ENCODE results near the gene HOXD10.

Gene HOXD10

DNA sequence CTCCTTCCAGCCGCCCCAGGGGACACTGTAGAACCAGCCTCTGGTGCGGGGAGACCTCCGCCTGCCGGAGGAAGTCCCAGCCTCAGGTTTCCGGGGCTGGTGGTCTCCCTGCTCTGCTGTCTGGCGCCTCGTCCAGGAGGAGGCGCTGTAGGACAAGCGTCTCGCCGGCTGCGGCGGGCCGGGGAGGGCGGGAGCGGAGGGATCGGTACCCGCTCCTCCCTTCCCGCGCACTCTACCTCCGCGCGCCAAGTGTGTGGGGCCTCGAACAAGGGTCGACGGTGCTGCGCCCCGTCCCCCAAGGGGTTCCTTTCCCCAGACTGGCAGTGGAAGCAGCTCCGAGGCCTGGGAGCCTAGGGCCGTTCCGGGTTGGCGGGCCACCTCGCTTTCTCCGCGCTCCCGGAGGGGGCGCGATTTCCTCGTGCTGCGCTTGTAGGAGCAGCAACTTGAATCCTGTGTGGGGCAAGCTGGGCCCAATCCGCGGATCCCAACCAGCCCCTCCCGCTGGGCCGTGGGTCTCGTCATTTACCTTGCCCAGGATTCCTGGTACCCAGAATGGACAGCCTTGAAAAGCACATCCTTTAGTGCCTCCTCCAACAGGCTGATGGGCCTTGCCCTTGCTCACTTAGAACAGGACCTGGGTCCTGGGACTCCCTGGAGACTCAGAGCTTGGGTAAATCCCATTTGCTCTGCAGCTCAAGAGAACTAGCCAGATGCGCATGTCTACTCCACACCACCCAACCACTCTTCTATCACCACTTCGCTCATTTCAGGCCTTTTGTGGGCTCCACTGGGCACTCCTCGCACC is 24.1 kb downstream of the HOXD10 start:
- Histone ChIP-seq H3K27ac (peak overlapping the region in 17 of 21 experiments; percentile 13 to 98 (median 72)), H3K4me3 (peak overlapping the region; percentile 20 to 70 (median 40))

DNA sequence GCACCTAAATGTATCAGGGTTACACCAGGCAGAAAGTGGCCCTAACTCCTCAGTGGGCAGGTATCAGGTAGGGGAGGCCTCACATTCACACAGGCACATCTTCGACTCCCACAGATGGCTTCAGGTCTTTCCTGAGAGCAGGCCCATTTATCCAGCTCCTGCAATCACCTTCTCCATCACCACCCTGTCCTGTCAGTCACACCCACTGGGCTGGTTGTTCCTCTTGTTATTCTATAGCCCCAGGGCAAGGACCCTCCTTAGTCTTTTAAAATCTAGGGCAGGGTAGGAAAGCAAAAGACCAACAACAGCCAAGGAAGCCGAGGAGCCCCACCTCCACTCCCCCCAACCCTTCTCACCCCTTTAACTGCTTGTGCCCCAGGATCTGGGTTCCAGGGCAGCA is 25.7 kb downstream of the HOXD10 start:
- Histone ChIP-seq H3K4me3 (no peak overlapping the region), H3K27ac (no peak overlapping the region)

DNA sequence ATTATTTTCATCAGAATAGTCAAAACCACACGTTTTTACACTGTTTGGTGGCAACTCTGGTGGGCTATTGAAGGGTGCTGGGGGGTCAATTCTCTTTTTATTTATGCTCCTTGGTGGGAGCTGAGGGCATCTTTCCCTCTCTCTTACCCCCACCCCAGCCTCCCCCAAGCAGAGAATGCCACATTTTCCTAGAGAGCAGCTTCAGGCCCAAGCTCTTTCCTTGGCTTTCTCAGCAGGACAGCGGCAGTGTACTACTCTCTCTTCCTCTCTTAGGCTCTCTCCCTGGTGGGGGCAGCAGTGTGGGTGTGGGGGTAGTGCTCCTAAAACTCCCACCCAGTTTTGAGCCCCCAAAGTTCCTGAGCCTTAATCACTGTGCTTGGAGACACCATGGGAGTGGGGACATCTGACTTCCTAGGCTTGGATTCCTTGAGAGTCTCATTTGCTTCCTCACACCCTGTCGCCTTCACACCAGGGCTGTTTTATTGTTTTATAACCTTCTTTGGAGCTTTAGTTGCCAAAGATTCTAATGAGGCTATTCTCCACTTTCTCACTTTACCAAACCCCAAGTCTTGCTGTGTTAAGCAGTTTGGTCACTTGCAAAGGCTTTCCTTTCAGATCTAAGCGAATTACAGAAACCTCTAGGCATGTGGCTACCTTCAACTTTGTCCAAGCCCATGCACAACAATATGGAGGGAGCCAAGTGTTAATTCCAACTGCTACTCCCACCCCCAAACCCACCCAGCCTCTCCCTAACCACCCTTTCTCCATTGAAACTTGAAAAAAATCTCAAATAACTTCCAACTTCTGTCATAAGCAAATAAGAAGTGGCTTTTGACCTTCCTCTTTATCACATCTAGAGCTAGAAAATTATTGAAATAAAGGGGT is 28.7 kb downstream of the HOXD10 start:
- Histone ChIP-seq H3K4me3 (no peak overlapping the region), H3K27ac (no peak overlapping the region)

DNA sequence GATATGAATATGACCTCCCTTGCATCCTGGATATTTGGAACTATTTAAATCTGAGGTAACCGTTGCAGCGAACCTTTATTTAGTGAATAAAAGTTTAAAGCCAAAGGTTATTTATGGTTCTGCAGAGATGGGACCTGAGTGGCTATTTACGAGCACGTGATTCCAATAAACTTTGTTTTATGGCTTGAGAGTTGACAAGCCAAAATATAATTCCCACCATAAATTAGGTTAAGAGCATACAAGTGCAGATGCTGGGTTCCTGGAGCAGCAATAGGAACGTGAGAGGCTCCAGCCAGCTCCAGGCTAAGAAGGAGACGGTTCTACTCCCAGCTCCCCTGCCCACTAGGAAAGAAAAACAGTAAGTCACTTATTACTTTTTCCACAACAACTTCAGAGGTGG is 29.5 kb downstream of the HOXD10 start:
- Histone ChIP-seq H3K27ac (no peak overlapping the region), H3K4me3 (no peak overlapping the region)

DNA sequence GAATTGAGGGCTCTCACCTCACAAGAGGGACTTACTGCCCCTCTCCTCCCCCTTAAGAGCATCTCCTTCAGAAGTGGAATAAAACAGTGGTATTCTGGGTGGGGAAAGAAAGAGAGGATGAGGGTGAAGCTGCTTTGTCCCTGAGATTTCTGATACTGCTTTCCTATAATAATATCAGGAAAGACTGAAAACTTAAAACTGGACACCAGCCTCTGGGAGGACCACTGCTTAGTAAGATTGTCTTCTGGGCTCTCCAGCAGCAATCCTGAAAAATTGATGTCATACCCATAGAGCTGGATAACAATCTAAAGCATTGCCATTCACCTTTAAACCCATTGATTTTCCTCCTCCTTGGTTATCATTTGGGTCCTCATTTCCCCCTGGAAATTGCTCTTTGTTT is 30.1 kb downstream of the HOXD10 start:
- no peak overlapping the region for H3K27ac ChIP-seq
- no peak overlapping the region for H3K4me3 ChIP-seq

DNA sequence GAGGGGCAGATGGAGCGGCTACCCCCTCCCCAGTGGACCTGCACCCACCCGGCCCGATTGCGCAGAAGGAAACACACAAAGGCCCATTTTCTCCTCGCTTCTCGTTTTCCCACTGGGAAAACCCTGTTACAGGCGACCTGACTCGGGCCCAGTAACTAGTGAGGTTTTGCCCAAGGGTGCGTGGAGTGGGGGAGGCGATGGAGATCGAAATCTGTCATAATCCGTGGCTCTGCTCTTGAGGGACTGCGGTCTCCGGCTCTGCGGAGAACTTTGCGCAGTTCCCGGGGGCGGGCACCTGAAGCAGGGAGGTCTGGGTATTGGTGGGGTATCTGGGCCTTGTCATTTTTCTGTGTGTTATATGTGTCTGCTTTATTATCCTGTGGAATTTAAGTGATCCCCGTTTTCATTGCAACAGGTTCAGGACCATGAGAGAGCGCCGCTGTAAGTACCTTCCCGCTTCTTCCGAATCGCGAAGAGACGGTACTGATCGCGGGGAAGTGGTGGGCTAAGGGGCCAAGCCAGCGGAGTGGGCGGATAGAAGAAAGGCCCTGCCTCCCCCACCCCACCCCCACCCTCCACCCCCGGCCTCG is 30.7 kb downstream of the HOXD10 start:
- H3K4me3 ChIP-seq, result no peak overlapping the region
- H3K27ac ChIP-seq, result no peak overlapping the region

DNA sequence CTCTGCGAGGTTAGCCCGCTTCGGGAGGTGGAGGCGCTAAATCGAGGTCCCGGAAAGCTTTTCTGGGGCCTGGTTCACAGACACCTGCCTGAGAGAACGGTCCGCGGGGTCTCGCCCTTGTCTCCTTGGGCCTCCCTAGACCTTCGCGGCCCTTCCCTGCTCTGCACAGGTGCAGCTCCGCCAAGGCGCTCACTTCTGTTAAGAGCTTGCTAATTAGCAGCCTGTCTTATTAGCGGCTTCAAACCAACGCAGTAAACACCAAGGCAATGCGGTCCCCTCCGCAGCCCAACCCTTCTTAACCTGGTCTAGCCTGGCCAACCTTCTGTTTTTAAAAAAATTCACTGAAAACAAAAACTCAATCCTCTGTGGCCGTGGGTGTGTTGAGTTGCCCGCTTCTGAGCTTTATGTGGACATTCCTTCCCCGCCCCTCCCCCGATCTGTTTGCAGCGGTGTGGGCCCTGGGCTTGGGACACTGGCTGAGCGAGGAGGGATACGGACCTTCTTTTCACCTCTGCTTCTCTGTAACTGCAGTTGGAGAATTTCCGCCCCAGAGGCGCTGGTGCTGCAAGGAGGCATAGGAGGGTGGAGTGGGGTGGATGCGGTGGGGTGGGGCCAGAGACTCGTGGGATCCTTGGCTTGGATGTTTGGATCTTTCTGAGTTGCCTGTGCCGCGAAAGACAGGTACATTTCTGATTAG is 31.4 kb downstream of the HOXD10 start:
- Histone ChIP-seq H3K27ac (no peak overlapping the region), H3K4me3 (no peak overlapping the region)

DNA sequence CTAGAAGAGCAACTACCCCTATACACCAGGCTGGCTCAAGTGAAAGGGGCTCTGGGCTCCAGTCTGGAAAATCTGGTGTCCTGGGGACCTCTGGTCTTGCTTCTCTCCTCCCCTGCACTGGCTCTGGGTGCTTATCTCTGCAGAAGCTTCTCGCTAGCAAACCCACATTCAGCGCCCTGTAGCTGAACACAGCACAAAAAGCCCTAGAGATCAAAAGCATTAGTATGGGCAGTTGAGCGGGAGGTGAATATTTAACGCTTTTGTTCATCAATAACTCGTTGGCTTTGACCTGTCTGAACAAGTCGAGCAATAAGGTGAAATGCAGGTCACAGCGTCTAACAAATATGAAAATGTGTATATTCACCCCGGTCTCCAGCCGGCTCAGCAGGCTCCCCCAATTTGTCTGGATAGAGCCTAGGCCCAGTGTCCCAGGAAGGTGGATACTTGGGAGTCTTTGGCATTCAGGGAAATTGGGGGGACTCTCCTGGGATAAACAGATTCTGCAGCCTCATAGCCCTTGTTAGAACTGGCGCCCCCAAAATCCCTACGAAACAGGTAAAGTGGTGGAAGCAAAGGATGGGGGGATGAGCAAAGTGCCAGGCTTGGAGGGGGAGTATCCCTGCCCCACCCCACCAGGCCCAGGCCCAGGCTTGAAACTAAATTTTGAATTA is 32.3 kb downstream of the HOXD10 start:
- Histone ChIP-seq H3K4me3 (no peak overlapping the region), H3K27ac (no peak overlapping the region)

DNA sequence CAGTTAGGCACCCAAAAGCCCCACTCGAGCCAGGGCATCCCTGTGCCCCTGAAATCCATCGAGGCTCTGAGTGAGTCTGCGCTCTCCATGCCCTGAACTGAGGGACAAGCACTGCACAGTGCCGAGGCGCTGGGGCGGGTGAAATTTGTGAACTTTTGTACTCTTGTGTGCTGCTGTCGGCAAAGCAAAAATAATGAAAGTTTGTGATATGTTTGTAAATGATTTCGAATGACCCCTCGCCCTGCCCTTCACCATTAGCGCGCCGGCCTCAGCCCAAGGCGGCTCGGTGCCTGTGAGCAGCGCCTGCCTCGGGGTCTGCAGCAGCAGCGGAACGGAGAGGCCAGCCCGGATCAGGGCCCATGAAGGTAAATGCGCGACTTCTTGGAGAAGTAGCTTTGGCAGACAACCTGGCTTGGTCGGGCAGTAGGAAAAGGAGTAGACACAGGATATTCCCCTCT is 32.9 kb downstream of the HOXD10 start:
- Histone ChIP-seq H3K27ac (no peak overlapping the region), H3K4me3 (no peak overlapping the region)

DNA sequence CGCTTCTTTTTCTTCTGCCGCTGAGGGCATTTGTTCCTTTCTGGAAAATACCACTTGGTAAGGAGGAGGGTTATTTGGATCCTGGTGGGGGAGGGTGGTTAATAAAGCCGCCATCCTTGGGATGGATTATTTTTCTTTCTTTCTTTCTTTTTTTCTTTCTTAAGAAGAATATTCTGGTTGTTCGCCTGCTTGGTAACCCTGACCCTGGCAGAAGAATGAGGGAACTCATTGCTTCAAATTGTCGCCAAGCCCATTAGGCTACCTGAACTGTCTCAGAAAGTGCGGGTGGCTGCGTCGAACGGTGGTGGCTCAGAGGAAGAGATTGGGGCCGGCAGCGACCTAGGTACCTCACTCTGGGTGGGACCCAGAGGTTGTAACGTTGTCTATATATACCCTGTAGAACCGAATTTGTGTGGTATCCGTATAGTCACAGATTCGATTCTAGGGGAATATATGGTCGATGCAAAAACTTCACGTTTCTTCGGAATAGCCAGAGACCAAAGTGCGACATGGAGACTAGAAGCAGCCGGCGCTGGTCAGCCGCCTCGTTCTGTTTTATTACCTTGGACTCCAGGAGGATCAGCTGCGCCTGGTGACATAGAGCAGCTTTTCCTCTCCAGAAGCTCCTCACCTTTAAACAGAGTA is 33.5 kb downstream of the HOXD10 start:
- H3K27ac ChIP-seq, result no peak overlapping the region
- H3K4me3 ChIP-seq, result no peak overlapping the region

DNA sequence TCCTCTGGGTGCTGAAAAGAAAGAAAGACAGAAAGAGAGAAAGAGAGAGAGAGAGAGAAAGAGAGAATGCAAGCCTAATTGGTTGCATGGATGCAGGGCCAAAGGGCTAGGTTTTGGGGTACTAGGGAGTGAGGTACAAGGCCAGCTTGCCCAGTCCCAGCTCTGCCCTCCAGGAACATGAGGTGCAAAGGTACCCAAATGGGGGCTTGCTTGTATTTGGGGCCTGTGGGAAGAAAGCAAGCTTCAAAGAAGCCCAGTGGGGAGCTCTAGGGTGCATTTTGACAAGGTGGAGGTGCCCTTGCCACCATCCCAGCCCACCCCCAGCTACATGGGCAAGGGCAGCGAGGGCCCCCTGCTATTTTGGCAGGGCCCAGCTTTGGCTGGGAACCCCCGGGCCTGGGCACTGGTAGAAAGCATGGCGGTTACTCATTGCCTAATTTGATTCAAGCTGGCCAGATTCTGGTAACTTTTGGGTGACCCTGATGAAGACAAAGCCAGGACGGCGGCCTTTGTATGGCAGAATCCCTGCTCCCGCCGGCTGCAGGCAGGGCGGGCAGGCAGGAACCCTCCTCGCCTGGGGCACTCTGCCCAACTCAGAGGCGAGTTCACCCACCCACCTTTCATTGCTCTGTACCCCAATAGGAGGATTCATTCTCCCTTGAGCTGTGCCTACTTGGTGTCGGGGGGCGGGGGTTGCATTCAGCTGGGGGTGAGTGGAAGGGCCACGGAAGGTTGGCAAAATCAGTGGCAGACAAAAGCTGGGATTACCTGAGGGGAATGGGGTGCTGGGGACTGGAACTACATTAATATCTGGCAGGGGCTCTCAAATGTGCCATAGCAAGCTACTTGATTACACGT is 34.2 kb downstream of the HOXD10 start:
- Histone ChIP-seq H3K27ac (no peak overlapping the region), H3K4me3 (peak overlapping the region in 1 of 7 experiments; percentile 37)

DNA sequence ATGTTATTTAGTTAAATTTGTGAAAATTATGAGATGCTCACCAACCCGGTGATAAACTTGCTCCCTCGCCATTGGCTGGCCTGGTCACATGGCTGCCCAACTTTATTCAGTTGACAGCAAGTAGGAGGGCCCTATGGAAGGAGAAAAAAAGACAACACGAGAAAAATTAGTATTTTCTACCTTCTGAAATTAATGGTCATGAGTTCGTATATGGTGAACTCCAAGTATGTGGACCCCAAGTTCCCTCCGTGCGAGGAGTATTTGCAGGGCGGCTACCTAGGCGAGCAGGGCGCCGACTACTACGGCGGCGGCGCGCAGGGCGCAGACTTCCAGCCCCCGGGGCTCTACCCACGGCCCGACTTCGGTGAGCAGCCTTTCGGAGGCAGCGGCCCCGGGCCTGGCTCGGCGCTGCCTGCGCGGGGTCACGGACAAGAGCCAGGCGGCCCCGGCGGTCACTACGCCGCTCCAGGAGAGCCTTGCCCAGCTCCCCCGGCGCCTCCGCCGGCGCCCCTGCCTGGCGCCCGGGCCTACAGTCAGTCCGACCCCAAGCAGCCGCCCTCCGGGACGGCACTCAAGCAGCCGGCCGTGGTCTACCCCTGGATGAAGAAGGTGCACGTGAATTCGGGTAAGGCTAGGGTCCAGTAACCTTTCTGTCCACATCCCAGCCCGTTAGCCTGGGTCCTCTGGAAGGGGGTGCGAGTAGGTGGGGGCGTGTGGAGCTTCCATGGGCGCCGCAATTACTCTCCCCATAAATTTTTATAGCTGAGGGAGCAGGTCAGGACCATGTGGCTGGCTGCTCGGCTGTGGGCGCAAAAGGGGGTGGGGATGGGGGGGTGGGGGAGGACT is 35.1 kb downstream of the HOXD10 start, which contains the start of gene HOXD4:
TSS of gene HOXD4 (plus strand) at position 109 of the 846 bp plus-strand sequence. CDS start at position 193, 84 bp downstream.
- peak within 1 kb of the TSS in 2 of 21 experiments; percentile 1 to 74 for H3K27ac ChIP-seq
- peak within 1 kb of the TSS in 6 of 7 experiments; percentile 7 to 37 (median 19) for H3K4me3 ChIP-seq

DNA sequence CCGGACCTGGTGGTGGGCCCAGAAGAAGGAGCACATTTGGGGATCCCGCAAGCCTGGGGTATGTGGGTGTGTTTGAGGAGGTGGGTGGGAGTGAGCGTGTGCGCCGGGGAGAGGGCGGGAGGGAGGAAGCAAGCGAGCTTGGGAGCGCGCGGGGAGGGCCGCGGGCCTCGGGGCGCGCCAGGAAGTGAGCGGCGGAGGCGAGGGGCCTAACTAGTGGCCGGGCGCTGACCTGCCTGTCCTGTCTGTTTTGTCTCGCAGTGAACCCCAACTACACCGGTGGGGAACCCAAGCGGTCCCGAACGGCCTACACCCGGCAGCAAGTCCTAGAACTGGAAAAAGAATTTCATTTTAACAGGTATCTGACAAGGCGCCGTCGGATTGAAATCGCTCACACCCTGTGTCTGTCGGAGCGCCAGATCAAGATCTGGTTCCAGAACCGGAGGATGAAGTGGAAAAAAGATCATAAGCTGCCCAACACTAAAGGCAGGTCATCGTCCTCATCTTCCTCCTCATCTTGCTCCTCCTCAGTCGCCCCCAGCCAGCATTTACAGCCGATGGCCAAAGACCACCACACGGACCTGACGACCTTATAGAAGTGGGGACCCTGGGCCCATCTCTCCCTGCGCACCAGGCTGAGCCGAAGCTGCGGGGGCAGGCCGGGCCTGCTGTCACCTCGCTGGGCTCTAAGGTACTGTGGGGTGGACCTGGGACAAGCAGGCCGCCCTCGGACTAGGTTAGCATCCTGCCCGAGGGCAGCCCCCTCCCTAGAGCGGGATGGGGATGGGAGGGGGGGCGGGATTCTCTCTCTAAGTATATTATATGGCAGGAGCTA is 36.0 kb downstream of the HOXD10 start:
- peak overlapping the region in 1 of 21 experiments; percentile 1 for H3K27ac ChIP-seq
- H3K4me3 ChIP-seq, result peak overlapping the region in 4 of 7 experiments; percentile 7 to 37 (median 19)

DNA sequence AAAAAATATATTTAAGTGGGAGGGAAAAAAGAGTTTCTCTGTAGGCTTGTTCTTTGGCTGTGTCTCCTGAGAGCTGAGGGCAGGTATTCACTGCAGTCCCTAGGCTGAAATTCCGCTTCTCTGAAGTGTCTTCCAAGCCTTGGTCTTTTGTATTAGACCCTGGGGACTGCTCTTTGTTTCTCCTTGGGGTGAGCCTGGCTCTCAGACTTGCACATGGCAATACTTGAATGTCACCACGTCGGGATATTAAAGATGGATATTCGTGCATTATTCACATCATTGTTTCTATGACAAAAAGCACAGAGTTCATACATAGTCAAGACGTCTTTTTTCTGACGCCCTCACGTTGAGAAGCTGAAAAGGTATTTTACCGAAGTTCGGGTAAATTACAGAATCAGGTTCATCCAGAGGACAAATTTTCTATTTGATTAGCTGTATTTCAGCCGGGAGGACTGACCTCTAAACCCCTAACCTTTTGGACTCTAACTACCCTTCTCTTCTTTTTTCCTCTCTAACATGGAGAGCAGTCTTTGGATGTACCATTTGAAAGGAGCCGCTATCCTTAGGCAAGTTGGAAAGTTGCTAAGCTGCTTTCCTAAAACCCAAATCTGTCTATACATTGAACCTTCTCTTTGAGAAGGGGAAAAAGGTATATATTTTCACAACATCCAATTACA is 38.1 kb downstream of the HOXD10 start:
- Histone ChIP-seq H3K27ac (no peak overlapping the region), H3K4me3 (no peak overlapping the region)

DNA sequence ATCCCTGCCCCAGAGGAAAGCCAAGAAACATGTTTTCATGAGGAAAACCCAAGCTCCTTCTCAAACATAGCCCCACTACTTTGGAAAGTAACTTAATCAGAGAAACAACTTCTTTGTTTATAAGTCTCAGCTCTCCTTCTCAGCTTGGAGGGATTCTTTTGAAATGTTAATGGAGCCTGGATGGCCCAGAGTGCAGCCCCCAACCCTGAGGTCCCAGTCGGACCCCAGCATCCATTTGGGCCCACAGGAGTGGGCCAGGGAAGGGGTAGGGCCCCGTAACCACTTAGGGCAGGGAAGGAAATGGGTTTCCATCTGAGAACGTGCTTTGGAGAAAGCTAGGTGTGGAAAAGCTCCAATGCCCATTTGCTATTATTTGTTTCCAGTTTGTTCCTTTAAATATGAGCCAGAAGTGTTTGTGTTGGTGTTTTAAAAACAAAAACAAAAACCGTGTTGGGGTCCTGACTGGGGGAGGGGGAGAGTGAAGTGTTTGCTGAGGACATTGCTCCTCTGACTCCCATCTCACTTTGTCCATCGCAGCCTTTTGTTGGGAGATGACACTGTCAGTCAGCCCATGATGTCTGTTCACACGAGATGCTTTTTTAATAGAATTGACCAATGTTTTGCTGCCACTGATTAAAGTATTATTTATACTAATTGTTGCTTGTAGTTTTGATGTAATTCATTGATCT is 38.9 kb downstream of the HOXD10 start:
- Histone ChIP-seq H3K27ac (no peak overlapping the region), H3K4me3 (no peak overlapping the region)

Data from skin epidermis (tissue), 12 donors.